Lung (tissue), 12 donors: ENCODE results near the gene TK2. TPM values are rescaled to one million over a fixed set of nuclear protein-coding genes. Genes with fewer than 3 reads are reported as not detected.

Source experiments
- ATAC-seq: fragments of 200-7000 bp; cut with Tn5 transposase; one replicate; pipeline ENCODE4 v1.9.1; 2020; ENCODE audit warnings: moderate number of reproducible peaks; ENCODE audit not compliant: insufficient read depth, low FRiP score
- DNase-seq, 3 donors: peaks; one replicate each; pipeline ENCODE4 v3.0.0-alpha.2; 2013 to 2017
- H3K27ac ChIP-seq, 2 donors: one replicate each; pipeline ENCODE4 v1.5.1; 2013; ENCODE audit warnings: mild to moderate bottlenecking in 2 of 2, moderate library complexity in 2 of 2, control low read depth in 1 of 2, inconsistent platforms in 1 of 2, low read depth in 1 of 2, low read length in 1 of 2
- H3K27me3 ChIP-seq, 3 donors: one replicate each; pipeline ENCODE4 v1.5.1; 2013; ENCODE audit warnings: low read length in 2 of 3; ENCODE audit not compliant: control insufficient read depth in 3 of 3, insufficient read depth in 3 of 3
- H3K36me3 ChIP-seq, 4 donors: one replicate each; pipeline ENCODE4 v1.5.1; 2013; ENCODE audit warnings: low read length in 4 of 4, mild to moderate bottlenecking in 1 of 4, moderate library complexity in 1 of 4; ENCODE audit not compliant: control insufficient read depth in 4 of 4, insufficient read depth in 4 of 4
- H3K4me1 ChIP-seq, 5 donors: one replicate each; pipeline ENCODE4 v1.5.1; 2013; ENCODE audit warnings: low read length in 5 of 5, mild to moderate bottlenecking in 2 of 5, moderate library complexity in 1 of 5; ENCODE audit not compliant: control insufficient read depth in 5 of 5, insufficient read depth in 5 of 5
- H3K4me3 ChIP-seq: one replicate; pipeline ENCODE4 v1.5.1; 2013; ENCODE audit warnings: mild to moderate bottlenecking, control low read depth, moderate library complexity
- H3K9ac ChIP-seq, 2 donors: one replicate each; pipeline ENCODE4 v1.5.1; 2013; ENCODE audit warnings: low read length in 2 of 2, control low read depth in 1 of 2; ENCODE audit not compliant: insufficient read depth in 1 of 2
- H3K9me3 ChIP-seq, 4 donors: one replicate each; pipeline ENCODE4 v1.5.1; 2013; ENCODE audit warnings: low read length in 3 of 4, mild to moderate bottlenecking in 1 of 4, moderate library complexity in 1 of 4; ENCODE audit not compliant: control insufficient read depth in 4 of 4, insufficient read depth in 3 of 4
- CTCF ChIP-seq: IDR thresholded peaks from 2 replicates; pipeline ENCODE4 v1.5.1; 2012; ENCODE audit warnings: mild to moderate bottlenecking; ENCODE audit errors: control extremely low read depth, extremely low read depth
- WGBS, 2 donors: extraction: QIAGEN DNeasy Blood & Tissue Kit; methylation state at CpG; one replicate each; pipeline ENCODE4 v1.1.7; 2013; 5-methylcytosine and 5-hydroxymethylcytosine counted together
- polyA plus RNA-seq, 2 donors: library from polyadenylated mRNA; stranded (reverse); fragments of 200-250 nt; gene quantifications; one replicate each; pipeline ENCODE4 v1.2.1, GENCODE V29; 2013
- total RNA-seq, 2 donors: library from RNA; depleted of rRNA in 1 of 2; stranded (reverse); fragments of >200 nt in 1 of 2; gene quantifications; one replicate each; pipeline ENCODE4 v1.2.1, GENCODE V29; 2014 to 2021
- donor health status: control.
- donor health status: control.
- donor health status: Bipolar disorder and iron deficiency.
- donor health status: healthy.
- donor health status: DM: yes; HTN: yes; CAD: no.

The TK2 gene
- total and polyA plus RNA-seq, 4 donors: 13.1 to 37.7 (median 25.0) TPM

DNA sequence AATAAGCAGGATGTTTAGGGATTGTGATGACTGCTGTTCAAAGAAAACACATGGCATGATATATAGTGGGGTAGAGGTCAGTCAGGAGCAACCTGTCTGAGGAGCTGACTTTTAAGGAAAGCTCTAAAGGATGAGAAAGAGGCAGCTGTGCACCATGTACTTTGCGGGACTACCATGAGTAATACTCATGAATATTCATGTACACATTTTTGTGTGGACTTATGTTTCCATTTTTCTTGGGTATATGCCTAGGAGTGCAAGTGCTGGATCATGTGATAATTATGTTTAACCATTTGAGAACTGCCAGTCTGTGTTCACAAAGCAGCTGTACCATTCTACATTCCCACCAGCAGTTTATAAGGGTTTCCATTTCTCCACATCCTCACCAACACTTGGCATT, 87.0 kb downstream of the TK2 start:
- Histone ChIP-seq H3K27ac (no peak overlapping the region), H3K4me1 (no peaks in the 10 kb centered on the region), H3K9ac (no peak overlapping the region), H3K27me3 (no peaks in the 10 kb centered on the region), H3K9me3 (peaks cover 0 to 4% (median 0%) of the 10 kb centered on the region in 4 donors), H3K4me3 (no peak overlapping the region), H3K36me3 (no peaks in the 10 kb centered on the region)
- 67 to 85% methylated on average over 1 of the region's 1 CpG for WGBS, 2 donors
- DNase-seq (no peak), ATAC-seq (no peak)
- TF ChIP-seq CTCF: no peak

GRCh38 chr16:66460703-66461102, 89.2 kb downstream of the TK2 start:
- no peak for TF ChIP-seq CTCF
- ATAC-seq (no peak), DNase-seq (no peak)
- Histone ChIP-seq H3K4me1 (no peaks in the 10 kb centered on the region), H3K27me3 (no peaks in the 10 kb centered on the region), H3K27ac (no peak overlapping the region), H3K4me3 (no peak overlapping the region), H3K9ac (no peak overlapping the region), H3K9me3 (no peaks in the 10 kb centered on the region), H3K36me3 (no peaks in the 10 kb centered on the region)
- 93 to 95% methylated on average over 1 of the region's 1 CpG for WGBS, 2 donors

DNA sequence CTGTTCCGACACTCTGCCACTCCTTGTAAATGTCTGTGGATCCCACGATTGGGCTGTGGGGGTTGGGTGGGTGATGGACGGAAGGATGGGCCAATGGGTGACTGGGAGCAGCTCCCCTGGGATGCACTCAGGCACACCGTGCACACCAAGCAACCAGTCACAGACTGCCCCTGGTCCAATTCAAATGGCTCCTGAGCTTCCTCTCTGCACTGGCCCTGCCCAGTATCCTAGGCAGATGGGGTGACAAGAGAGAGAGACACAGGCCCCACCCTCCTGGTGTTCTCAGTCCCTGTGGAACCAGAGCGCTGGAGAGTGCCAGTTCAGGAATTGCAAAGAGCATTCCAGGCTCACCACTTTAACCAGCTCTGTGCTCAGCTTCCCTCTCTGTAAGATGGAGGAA, 90.0 kb downstream of the TK2 start:
- Histone ChIP-seq H3K4me1 (no peaks in the 10 kb centered on the region), H3K4me3 (no peak overlapping the region), H3K9me3 (no peaks in the 10 kb centered on the region), H3K9ac (no peak overlapping the region), H3K27me3 (no peaks in the 10 kb centered on the region), H3K36me3 (no peaks in the 10 kb centered on the region), H3K27ac (no peak overlapping the region)
- ATAC-seq: no peak
- TF ChIP-seq CTCF: no peak
- 54 to 56% methylated on average over 5 of the region's 5 CpGs for WGBS, 2 donors
- DNase-seq: no peak

- Histone ChIP-seq H3K4me1 (no peaks in the 10 kb centered on the region), H3K27me3 (no peaks in the 10 kb centered on the region), H3K4me3 (no peak overlapping the region), H3K9me3 (no peaks in the 10 kb centered on the region), H3K9ac (no peak overlapping the region), H3K36me3 (no peaks in the 10 kb centered on the region), H3K27ac (no peak overlapping the region)
- DNase-seq: no peak
- no peak for TF ChIP-seq CTCF
- no peak for ATAC-seq
- WGBS, 2 donors: 85 to 90% methylated on average over 7 of the region's 7 CpGs
Observed at GRCh38 chr16:66458853-66459252, 91.1 kb downstream of the TK2 start.
